H7 (cell line): ENCODE data around the gene PDLIM7. TPM values are rescaled to one million over a fixed set of nuclear protein-coding genes. Genes with fewer than 3 reads are reported as not detected.

Experiments
- DNase-seq: peaks from one replicate; pipeline ENCODE4 v3.0.0; 2012
- H3K27me3 ChIP-seq: 2 replicates; pipeline ENCODE4 v1.6.0; 2011; ENCODE audit warnings: mild to moderate bottlenecking, low read length; ENCODE audit not compliant: control insufficient read depth, insufficient read depth
- H3K36me3 ChIP-seq: replicated peaks from 2 replicates; pipeline ENCODE4 v1.5.1; 2011; ENCODE audit warnings: low read length; ENCODE audit not compliant: control insufficient read depth, insufficient read depth
- H3K4me3 ChIP-seq: 2 replicates; pipeline ENCODE4 v1.5.1; 2011; ENCODE audit warnings: low read depth, mild to moderate bottlenecking, control low read depth, low read length, moderate library complexity; ENCODE audit not compliant: insufficient read depth
- total RNA-seq: library from RNA; depleted of rRNA; stranded (reverse); fragments of >200 nt; shearing (Covaris generic); gene quantifications from 2 replicates; pipeline ENCODE4 v1.2.3, GENCODE V29; 2014

Gene PDLIM7
- total RNA-seq, 1 experiment from 2014 or later: 97.3 TPM

DNA sequence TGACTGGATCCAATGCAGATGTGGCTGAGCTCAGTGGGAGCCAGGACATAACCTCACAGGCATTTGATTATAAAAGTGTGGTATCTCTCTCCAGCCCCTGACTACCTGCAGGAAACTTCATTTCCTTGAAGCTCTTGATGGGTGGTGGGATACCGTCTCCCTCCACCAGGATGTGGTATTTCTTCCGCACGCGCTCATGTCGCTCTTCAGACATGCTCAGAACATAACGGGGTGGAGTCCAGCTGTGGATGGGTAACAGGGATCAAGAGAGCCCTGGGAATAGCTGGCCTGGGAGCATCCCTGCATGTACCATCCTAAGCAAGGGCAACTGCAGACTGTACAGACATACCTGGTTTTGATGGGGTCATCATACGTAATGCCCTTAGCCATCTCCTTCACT, 18.2 kb upstream of the PDLIM7 start:
- no peak overlapping the region for H3K4me3 ChIP-seq
- H3K36me3 ChIP-seq: peaks cover 46% of the 10 kb centered on the region
- DNase-seq: no peak
- H3K27me3 ChIP-seq: no peaks in the 10 kb centered on the region

DNA sequence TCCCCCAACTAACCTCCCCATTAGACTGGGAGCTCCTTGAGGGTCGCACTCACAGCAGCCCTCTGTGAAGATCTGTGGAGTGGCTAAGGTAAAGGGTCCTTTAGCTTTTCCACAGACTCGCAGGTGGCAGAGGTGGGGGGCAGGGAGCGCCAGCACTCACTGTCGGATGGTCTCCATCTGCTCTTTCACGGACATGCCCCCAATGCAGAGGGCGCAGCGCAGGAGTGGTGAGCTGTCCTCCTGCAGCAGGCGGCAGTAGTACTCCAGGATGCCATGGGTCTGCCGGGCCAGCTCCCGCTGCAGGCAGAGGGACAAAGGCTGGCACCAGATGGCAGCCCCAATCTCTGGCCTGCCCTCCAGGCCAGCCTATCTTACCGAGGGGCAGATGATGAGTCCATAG, 17.1 kb upstream of the PDLIM7 start:
- H3K36me3 ChIP-seq: peaks cover 40% of the 10 kb centered on the region
- H3K4me3 ChIP-seq: no peak overlapping the region
- no peaks in the 10 kb centered on the region for H3K27me3 ChIP-seq

DNA sequence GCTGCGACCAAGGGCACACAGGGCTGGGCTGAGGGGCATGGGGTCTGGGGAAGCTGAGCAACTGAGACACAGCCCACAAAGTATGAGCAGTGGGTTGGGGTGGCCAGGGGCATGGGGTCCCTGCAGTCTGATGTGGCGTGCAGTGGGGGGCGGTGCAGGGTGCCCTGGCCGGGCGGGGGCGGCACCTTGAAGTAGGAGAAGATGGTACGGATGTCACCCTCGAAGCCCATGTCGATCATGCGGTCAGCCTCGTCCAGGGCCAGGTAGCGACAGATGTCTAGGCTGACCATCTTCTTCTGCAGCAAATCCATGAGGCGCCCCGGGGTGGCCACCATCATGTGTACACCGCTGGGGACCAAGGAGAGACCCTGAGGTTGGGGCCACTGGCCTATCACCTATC, 16.1 kb upstream of the PDLIM7 start:
- no peak for DNase-seq
- Histone ChIP-seq H3K36me3 (peaks cover 38% of the 10 kb centered on the region), H3K27me3 (no peaks in the 10 kb centered on the region), H3K4me3 (no peak overlapping the region)

More for the DNA sequence above, 17.1 kb upstream of the PDLIM7 start:
- no peak for DNase-seq

DNA sequence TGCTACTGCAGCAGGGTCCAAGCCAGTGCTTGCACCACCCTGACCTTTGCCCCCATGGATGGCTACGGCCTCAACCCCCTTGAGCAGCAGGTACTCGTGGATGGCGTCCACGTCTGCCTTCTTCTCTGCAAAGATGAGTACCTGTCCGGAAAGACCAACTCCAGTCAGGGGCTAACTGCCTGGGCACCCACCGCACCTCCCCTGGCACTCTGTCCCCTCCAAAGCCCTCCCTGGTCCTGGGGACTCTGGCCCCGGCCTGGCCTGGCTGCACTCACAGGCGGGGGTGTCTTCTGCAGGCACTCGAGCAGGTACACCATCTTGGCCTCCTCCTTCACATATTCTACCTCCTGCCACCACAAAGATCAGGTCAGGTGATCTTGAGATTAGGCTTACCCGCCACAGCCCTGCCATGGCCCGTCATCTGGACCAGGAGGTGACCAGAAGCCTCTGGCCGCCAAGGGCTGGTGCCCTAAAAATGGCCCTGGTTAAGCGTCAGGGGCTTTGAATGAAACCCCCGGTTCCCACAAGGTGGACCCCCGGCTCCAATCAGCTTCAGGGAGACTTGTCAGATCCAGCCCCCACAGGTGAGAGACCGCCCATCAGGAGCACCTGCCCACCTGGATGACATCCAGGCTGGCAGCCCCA, 15.5 kb upstream of the PDLIM7 start:
- Histone ChIP-seq H3K36me3 (peaks cover 38% of the 10 kb centered on the region), H3K4me3 (no peak overlapping the region), H3K27me3 (no peaks in the 10 kb centered on the region)
- DNase-seq: no peak

DNA sequence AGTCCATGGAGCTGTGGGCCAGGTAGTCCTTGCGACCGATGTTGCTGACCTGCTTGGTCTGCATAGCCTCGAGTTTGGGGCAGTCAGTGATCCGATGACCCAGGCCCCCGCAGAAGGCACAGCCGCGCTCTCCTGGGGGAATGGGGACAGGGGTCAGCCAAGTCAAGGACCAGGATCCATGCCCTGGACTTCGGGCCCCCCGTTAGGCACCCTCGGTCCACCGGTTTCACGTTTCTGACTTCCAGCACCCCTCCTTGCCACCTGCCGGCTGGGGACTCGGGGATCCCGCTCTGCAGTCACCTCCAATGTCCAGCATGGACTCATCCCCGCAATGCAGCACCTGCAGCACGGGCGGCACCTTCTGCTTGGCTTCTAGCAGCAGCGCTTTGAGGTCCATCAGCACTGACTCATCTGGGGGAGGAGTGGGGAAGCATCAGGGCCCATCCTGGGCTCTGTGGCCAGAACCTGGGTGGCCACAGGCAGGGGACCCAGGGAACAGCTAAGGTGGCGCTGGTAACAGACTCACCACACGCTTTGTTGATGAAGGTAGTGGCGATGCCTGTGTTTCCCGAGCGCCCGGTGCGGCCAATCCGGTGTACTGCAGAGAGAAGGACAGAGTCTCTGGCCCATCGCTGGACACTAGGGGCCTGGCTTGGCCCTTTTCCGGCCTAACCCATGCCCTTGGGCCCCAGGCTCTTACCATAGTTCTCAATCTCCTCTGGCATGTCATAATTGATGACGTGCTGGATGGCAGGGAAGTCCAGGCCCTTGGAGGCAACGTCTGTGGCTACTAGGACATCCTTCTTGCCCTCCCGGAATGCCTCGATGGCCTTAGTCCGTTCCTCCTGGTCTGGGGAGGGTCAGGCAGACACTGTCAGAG, 14.6 kb upstream of the PDLIM7 start:
- no peak overlapping the region for H3K4me3 ChIP-seq
- DNase-seq: no peak
- no peaks in the 10 kb centered on the region for H3K27me3 ChIP-seq
- H3K36me3 ChIP-seq: peaks cover 38% of the 10 kb centered on the region

DNA sequence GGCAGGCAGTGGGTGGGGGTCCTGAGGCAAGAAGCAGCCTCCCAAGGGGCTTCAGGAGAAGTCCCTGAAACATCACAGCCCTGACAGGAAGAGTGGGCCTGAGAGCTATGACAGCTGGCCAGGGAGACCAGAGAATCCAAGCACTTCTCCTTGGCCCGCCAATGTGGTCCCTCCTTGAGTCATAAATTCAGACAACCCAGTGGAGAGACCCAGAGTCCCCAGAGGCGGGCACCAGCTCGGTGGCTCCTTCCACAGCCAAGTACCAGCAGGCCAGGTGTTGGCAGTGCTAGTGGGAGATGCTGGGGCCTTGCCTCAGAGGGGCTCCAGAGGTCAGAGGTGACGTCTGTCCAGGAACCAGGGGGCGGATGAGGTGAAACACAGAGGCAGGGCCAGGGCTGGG, 13.8 kb upstream of the PDLIM7 start:
- Histone ChIP-seq H3K36me3 (peaks cover 38% of the 10 kb centered on the region), H3K4me3 (no peak overlapping the region), H3K27me3 (no peaks in the 10 kb centered on the region)
- DNase-seq: no peak

DNA sequence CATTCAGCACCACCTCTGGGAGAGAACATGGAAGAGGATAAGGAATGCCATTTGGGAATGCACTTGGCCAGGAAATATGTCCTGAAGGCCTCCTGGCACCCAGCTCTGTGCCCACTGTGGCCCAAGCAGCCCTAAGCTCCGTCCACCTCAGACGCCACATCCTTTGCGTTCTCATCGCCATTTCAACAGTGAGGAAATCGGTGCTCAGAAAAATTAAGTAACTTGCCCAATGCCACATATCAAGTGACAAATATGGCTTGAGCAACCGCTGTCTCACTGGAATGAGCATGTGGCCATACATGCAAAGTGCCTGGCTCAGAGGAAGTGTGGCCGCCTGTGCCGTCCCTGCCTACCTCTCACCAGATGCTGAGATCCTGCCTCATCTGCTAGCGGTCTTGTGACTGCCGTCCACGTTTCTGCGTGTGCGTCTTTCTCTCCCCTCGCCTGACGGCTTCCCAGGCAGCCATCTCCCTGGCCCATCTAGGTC, 13.2 kb upstream of the PDLIM7 start:
- Histone ChIP-seq H3K4me3 (no peak overlapping the region), H3K27me3 (no peaks in the 10 kb centered on the region), H3K36me3 (peaks cover 34% of the 10 kb centered on the region)
- DNase-seq: no peak

DNA sequence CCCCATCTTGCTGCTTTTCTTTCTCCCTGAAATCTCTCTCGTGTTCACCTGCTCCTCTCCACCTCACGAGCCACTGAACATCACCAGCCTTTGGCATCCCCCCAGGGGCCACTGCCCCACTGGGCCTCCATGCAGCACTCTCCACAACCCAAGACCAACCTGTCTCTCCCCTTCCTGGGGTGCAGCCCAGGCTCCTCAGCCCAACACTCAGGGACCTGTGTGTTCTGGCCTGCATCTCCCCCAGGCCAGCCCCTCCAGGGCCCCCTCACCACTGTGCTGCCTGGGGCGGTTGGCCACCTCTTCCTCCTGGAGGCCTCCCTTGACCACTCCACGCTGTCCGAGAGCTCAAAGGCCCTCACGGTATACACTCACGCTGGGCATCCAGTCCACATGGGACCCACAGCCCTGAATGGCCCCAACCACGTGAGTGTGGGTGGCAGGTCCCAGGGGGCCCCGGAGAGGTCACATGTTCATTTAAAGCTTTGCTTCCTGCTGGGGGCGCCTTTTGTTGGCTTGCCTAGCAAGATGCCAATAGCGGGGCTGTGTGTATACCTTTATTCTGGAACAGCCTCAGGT, 12.7 kb upstream of the PDLIM7 start:
- Histone ChIP-seq H3K27me3 (no peaks in the 10 kb centered on the region), H3K4me3 (no peak overlapping the region), H3K36me3 (peaks cover 30% of the 10 kb centered on the region)
- DNase-seq: no peak

DNA sequence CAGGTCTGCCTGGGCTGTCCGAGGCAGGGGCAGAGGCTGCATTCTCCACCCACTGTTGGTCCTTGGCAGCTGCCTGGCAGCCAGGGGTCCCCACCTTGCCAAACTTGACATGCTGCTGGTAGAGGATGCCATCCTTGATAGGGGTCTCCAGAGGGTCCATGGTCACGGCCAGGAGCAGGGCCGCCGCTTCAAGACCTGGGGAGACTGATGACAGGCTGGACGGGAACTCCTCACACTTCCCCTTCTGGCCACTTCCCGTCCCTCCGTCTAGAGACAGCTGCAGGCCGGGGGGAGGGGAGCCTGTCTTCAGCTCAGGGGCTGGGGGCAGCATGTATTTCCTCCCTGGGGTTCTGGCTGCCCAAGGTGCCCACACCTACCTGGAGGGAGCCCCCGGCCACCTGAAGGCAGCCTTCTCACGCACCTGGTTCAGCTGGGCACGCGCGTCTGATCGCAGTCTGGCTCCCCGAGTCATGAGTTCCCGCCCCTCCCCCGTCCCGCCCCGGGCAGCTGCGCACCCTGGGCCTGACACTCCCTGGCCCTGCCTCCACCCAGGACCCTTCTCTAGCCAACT, 12.1 kb upstream of the PDLIM7 start, which contains the start of gene DOK3:
DOK3 (minus strand) TSS at position 446 of the 571 bp plus-strand sequence; CDS start at position 160, 286 bp downstream.
- peak; percentile 80 for DNase-seq
- Histone ChIP-seq H3K36me3 (peaks cover 24% of the 10 kb centered on the region), H3K27me3 (no peaks in the 10 kb centered on the region), H3K4me3 (no peak within 1 kb of the TSS)

DNA sequence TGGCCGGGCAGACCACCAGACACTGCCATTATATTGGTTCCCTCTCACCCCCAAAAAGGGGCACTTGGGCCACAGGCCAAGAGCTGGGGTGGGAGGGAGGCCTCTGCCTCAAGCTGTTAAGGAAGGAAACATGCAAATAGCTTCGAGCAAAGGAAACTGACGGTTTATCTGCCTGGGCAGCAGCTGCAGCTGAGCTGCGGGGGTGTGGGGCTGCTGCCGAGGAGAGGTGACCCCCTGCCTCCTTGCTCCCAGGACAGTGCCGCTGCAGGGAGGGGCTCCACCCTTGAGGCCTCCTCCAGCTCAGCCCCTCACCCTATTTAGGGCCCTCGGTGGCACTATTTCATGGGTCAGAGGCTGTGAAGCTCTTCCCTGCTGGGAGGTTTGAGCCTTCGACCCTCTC, 11.4 kb upstream of the PDLIM7 start:
- Histone ChIP-seq H3K36me3 (peaks cover 19% of the 10 kb centered on the region), H3K4me3 (no peak overlapping the region), H3K27me3 (no peaks in the 10 kb centered on the region)
- DNase-seq: no peak

DNA sequence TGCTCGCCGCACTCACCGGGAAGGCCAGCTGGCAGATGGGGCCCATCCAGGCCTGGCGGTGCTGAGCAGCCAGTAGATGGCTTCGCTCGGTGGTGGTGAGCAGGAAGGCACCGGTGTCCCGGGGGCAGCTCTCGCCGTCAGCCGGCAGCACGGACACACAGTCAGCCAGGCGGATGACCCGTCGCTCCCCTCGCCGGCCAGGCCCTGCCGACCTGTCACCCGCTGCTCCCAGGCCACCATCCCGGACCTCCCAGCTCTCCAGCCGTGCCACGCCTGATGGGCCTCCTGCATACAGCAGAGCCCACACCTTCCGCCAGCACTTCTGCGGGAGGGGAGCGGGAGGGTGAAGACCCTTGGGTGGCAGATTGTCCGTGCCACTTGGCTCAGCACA, 10.8 kb upstream of the PDLIM7 start:
- Histone ChIP-seq H3K36me3 (peaks cover 16% of the 10 kb centered on the region), H3K4me3 (no peak overlapping the region), H3K27me3 (no peaks in the 10 kb centered on the region)
- no peak for DNase-seq

DNA sequence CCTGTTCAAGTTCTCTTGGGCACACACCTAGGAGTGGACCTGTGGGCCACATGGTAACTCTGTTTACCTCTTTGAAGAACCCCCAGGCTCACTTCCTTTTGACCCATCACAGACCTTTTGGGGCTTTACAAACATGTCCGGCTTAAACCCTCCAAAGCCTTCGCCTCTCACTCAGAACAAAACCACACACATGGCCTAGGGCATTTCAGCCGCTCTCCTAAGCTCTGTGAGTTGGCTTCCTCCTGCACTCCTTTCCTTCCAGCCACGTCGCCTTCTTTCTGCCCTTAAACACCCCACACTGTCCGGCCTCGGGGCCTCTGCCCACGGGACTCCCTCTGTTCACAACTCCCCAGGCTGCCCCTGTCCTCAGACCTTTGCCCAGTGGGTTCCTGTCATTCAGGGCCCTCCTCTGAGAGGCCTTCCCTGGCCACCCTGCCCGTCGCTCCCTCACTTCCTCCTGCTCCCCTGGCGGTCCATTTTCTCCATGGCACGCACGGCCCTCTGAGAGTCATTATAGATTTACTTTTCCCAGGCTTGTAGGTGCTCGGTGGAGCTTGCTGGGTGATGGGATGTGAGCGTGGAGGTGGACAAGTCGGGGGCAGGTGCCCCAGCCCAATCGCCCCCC, 10.3 kb upstream of the PDLIM7 start:
- Histone ChIP-seq H3K4me3 (no peak overlapping the region), H3K27me3 (no peaks in the 10 kb centered on the region), H3K36me3 (peaks cover 15% of the 10 kb centered on the region)
- no peak for DNase-seq

DNA sequence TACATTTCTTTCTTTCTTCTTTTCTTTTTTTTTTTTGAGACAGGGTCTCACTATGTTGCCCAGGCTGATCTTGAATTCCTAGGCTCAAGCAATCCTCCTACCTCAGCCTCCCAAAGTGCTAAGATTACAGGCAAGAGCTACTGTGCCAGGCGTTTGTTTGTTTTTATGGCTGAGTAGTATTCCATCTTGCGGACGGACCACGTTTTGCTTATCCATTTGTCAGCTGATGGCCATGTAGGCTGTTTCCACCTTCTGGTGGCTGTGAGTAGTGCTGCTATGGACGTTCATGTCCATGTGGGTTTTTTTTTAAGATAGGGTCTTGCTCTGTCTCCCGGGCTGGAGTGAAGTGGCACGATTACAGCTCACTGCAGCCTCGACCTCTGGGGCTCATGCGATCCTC, 9.8 kb upstream of the PDLIM7 start:
- DNase-seq: no peak
- H3K36me3 ChIP-seq: peaks cover 10% of the 10 kb centered on the region
- H3K4me3 ChIP-seq: no peak overlapping the region
- H3K27me3 ChIP-seq: no peaks in the 10 kb centered on the region

DNA sequence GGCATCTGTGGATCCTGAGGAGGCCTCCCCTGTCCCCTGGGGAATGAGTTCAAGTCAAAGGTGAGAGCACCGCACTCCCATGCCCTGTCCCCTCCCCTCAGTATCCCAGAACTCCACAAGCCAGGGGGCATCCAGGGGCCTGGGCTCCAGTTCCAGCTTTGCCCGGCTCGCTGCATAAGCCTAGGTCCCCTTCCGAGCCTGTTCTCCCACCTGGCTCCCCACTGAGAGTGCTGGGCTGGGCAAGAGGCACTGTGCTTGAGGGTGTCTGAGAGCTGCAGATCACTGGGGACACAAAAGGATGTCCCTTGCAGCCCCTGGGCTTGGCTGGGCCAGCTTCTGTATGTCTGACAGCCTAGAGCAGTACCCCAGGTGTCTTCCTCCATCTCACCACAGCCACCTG, 7.7 kb upstream of the PDLIM7 start:
- no peaks in the 10 kb centered on the region for H3K36me3 ChIP-seq
- DNase-seq: no peak
- no peak overlapping the region for H3K4me3 ChIP-seq
- H3K27me3 ChIP-seq: no peaks in the 10 kb centered on the region
